Stomach (tissue), 9 donors: ENCODE results near the gene GLYATL1. TPM values are rescaled to one million over a fixed set of nuclear protein-coding genes. Genes with fewer than 3 reads are reported as not detected.

ENCODE experiments used
- DNase-seq, 2 donors: peaks; one replicate each; pipeline versions ENCODE4 v3.0.0 to v3.0.0-alpha.2; 2013 to 2019
- H3K27ac ChIP-seq, 5 donors: fragments of 200-600 bp in 4 of 5; sonication (generic) in 4 of 5; one replicate each; pipeline ENCODE4 v1.5.1; 2013 to 2019; ENCODE audit warnings: mild to moderate bottlenecking in 1 of 5, moderate library complexity in 1 of 5
- H3K27me3 ChIP-seq, 3 donors: fragments of 200-600 bp; sonication (generic); one replicate each; pipeline ENCODE4 v1.5.1; 2017 to 2019; ENCODE audit warnings: mixed run types in 1 of 3
- H3K36me3 ChIP-seq, 4 donors: fragments of 200-600 bp; sonication (generic); 1 replicate in 3 of 4; 2 replicates in 1 of 4; pipeline ENCODE4 v1.5.1; 2016 to 2019
- H3K4me1 ChIP-seq, 4 donors: fragments of 200-600 bp; sonication (generic); one replicate each; pipeline ENCODE4 v1.5.1; 2016 to 2019
- H3K4me3 ChIP-seq, 4 donors: fragments of 200-600 bp; sonication (generic) in 3 of 4; one replicate each; pipeline ENCODE4 v1.5.1; 2016 to 2019; ENCODE audit warnings: mild to moderate bottlenecking in 1 of 4
- H3K9me3 ChIP-seq, 4 donors: fragments of 200-600 bp; sonication (generic); one replicate each; pipeline ENCODE4 v1.5.1; 2016 to 2019
- EP300 ChIP-seq: sonication (generic); formaldehyde crosslinking; IDR thresholded peaks from one replicate; pipeline ENCODE4 v1.6.1; 2017; ENCODE audit warnings: antibody characterized with exemption
- POLR2A ChIP-seq, 4 donors: fragments of 450-650 bp; IDR thresholded peaks; one replicate each; pipeline ENCODE4 v1.6.1; 2016; ENCODE audit warnings: antibody characterized with exemption in 4 of 4, control low read depth in 2 of 4, mild to moderate bottlenecking in 1 of 4, moderate library complexity in 1 of 4
- POLR2AphosphoS5 ChIP-seq, 3 donors: sonication (generic); formaldehyde crosslinking; IDR thresholded peaks; one replicate each; pipeline ENCODE4 v1.6.1; 2016; ENCODE audit warnings: antibody characterized with exemption in 3 of 3
- WGBS, 5 donors: extraction: QIAGEN DNeasy Blood & Tissue Kit in 3 of 5; methylation state at CpG; one replicate each; pipeline versions ENCODE4 v1.1.5 to v1.1.7; 2013 to 2018; 5-methylcytosine and 5-hydroxymethylcytosine counted together
- intact Hi-C: fragments of 100-400 bp; cut with DNase I; formaldehyde crosslinking; loops from one replicate; pipeline ENCODE4 v1.15.1; 2023; ENCODE audit warnings: low total_unique reads
- polyA plus RNA-seq, 3 donors: library from polyadenylated mRNA; stranded (reverse); fragments of 200-250 nt; gene quantifications; one replicate each; pipeline ENCODE4 v1.2.3, GENCODE V29; 2013
- total RNA-seq, 5 donors: library from RNA; depleted of rRNA; stranded (reverse); fragments of >200 nt; gene quantifications; one replicate each; pipeline versions ENCODE4 v1.1.0 to v1.2.3, GENCODE V29; 2014 to 2016
- TF ChIP-seq, protein P1 (sequence below), 7 experiments: fragments of 450-650 bp in 4 of 7; fragments of 200-600 bp in 3 of 7; sonication (generic) in 3 of 7; IDR thresholded peaks; one replicate each; pipeline ENCODE4 v1.5.1; 2016 to 2019; ENCODE audit warnings: antibody characterized with exemption in 7 of 7, control low read depth in 2 of 7, mild to moderate bottlenecking in 1 of 7
- donor health status: healthy with polysubstance abuse.
- donor health status: Bipolar disorder and iron deficiency.
- donor health status: healthy.

The GLYATL1 gene
- total and polyA plus RNA-seq, 8 donors: 0.73 to 13.4 (median 1.4) TPM; not detected in 3

- H3K27me3 ChIP-seq: no peaks in the 10 kb centered on the region
- no peaks in the 10 kb centered on the region for H3K4me1 ChIP-seq
- no peaks in the 10 kb centered on the region for H3K36me3 ChIP-seq
- 83 to 91% (median 88%) methylated on average over 2 of the region's 2 CpGs for WGBS, 5 donors
- no peak for DNase-seq
- intact Hi-C loops: no loop called here
- H3K9me3 ChIP-seq: no peaks in the 10 kb centered on the region
- TF ChIP-seq POLR2A (IDR thresholded peaks at IDR 0.05): no peak
- TF ChIP-seq, protein P1, sequence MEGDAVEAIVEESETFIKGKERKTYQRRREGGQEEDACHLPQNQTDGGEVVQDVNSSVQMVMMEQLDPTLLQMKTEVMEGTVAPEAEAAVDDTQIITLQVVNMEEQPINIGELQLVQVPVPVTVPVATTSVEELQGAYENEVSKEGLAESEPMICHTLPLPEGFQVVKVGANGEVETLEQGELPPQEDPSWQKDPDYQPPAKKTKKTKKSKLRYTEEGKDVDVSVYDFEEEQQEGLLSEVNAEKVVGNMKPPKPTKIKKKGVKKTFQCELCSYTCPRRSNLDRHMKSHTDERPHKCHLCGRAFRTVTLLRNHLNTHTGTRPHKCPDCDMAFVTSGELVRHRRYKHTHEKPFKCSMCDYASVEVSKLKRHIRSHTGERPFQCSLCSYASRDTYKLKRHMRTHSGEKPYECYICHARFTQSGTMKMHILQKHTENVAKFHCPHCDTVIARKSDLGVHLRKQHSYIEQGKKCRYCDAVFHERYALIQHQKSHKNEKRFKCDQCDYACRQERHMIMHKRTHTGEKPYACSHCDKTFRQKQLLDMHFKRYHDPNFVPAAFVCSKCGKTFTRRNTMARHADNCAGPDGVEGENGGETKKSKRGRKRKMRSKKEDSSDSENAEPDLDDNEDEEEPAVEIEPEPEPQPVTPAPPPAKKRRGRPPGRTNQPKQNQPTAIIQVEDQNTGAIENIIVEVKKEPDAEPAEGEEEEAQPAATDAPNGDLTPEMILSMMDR (IDR thresholded peaks at IDR 0.05): no peak
- no peak for TF ChIP-seq POLR2AphosphoS5 (IDR thresholded peaks at IDR 0.05)
- no peak for TF ChIP-seq EP300
- no peak overlapping the region for H3K4me3 ChIP-seq
- H3K27ac ChIP-seq: no peak overlapping the region
These were observed 39.9 kb downstream of the GLYATL1 start for GRCh38 chr11:58979222-58979621.

DNA sequence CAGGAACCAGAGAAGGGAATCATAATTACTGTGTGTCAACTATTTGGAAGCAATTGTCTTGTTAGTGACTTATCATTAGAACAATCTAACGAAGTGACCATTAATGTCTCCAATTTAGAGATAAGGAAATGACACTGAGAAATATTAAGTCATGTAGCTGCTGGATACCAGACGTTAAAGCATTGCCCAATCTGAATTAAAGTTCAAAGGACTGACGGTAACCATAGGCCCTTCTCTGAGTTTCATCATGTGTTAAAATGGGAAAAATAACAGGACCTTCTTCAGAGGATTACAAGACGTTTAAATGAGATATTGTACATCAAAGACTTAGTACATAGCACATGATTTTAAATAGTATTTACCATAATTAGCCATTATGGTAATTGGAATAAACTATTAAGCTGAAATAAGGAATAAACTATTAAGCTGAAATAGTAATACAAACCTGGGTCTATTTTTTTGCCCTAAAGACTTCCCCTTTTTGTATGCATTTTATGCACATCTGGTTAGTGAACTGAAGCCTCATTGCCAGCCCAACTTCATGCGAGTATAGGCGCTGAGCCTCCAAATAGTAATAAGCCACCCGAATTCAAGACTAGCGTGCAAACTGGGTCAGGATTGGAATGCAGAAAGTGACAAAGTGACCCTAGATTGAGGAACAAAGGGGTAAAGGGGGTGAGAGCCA is 41.0 kb downstream of the GLYATL1 start:
- TF ChIP-seq, protein P1 (IDR thresholded peaks at IDR 0.05): no peak
- no peak for TF ChIP-seq POLR2A (IDR thresholded peaks at IDR 0.05)
- TF ChIP-seq POLR2AphosphoS5 (IDR thresholded peaks at IDR 0.05): no peak
- no peak for TF ChIP-seq EP300
- Histone ChIP-seq H3K27ac (no peak overlapping the region), H3K9me3 (no peaks in the 10 kb centered on the region), H3K36me3 (no peaks in the 10 kb centered on the region), H3K4me1 (no peaks in the 10 kb centered on the region), H3K4me3 (no peak overlapping the region), H3K27me3 (no peaks in the 10 kb centered on the region)
- WGBS, 5 donors: 71 to 85% (median 73%) methylated on average over 8 of the region's 8 CpGs
- intact Hi-C loops: no loop called here
- DNase-seq: no peak

DNA sequence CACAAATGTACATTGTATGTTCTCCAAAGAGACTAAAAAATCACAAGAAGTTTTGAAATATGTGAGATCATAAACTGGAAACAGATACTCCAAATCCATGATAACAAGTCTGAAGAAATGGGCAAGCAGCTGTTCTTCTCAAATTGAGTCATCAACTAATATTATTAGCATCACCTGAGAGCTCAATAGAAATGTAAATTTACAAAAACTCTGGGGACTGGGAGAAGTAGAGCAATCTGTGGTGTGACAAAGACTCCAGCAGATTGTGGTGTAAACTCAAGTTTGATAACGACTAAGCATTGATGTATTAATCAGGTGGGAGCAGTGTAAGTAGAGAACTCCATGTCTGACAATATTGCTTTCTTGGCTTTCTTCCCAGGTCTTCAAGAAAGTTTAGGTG is 53.2 kb downstream of the GLYATL1 start:
- no peak for DNase-seq
- Histone ChIP-seq H3K4me1 (no peaks in the 10 kb centered on the region), H3K4me3 (no peak overlapping the region), H3K27ac (no peak overlapping the region), H3K9me3 (no peaks in the 10 kb centered on the region), H3K27me3 (no peaks in the 10 kb centered on the region), H3K36me3 (no peaks in the 10 kb centered on the region)
- 24 to 71% (median 36%) methylated on average over 1 of the region's 1 CpG for WGBS, 5 donors
- TF ChIP-seq POLR2A (IDR thresholded peaks at IDR 0.05) (no peak), EP300 (no peak), POLR2AphosphoS5 (IDR thresholded peaks at IDR 0.05) (no peak)
- TF ChIP-seq, protein P1 (IDR thresholded peaks at IDR 0.05): no peak
- intact Hi-C loops: no loop called here

DNA sequence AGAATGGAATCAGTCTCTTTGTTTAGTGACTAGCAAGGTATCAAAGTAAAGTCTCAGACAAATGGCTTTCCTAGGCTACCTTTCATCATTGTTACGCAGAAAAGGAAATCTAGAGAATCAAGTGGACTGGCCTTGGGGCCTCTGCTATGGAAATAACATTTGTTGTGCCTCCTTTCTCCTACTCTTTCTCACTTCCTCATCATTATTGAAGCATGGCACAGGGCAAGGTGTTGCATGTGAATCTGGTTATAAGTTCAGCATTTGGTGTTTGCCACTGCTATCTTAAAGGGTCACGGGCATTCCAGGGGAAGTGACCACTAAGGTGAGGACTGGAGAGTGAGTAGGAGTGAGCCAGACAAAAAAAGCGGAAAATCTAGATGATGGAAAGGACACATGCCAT is 54.9 kb downstream of the GLYATL1 start:
- peaks cover 0 to 7% (median 0%) of the 10 kb centered on the region in 4 donors for H3K4me1 ChIP-seq
- H3K9me3 ChIP-seq: no peaks in the 10 kb centered on the region
- TF ChIP-seq, protein P1 (IDR thresholded peaks at IDR 0.05): no peak
- TF ChIP-seq POLR2AphosphoS5 (IDR thresholded peaks at IDR 0.05) (no peak), EP300 (no peak), POLR2A (IDR thresholded peaks at IDR 0.05) (no peak)
- 83 to 96% (median 92%) methylated on average over 3 of the region's 3 CpGs for WGBS, 5 donors
- no peaks in the 10 kb centered on the region for H3K27me3 ChIP-seq
- no peaks in the 10 kb centered on the region for H3K36me3 ChIP-seq
- H3K4me3 ChIP-seq: no peak overlapping the region
- intact Hi-C loops: no loop called here
- no peak overlapping the region for H3K27ac ChIP-seq
- DNase-seq: no peak
